Measurements from ENCODE around the gene NTSR1. TPM values are rescaled to one million over a fixed set of nuclear protein-coding genes. Genes with fewer than 3 reads are reported as not detected.

Gene NTSR1
- total RNA-seq, 4 donors from 2014 or later = 0.76 TPM; not detected in 3

GRCh38 chr20:62728028-62728780 lies 19.6 kb downstream of the NTSR1 start:
- TF ChIP-seq CTCF (IDR thresholded peaks at IDR 0.05) (no peak), POLR2A (IDR thresholded peaks at IDR 0.05) (no peak)
- H3K27ac ChIP-seq = no peak overlapping the region
- H3K4me3 ChIP-seq = no peak overlapping the region
- no peak for DNase-seq
- no peaks in the 10 kb centered on the region for H3K27me3 ChIP-seq
- no peaks in the 10 kb centered on the region for H3K36me3 ChIP-seq
- H3K4me1 ChIP-seq = no peaks in the 10 kb centered on the region
- H3K9me3 ChIP-seq = no peaks in the 10 kb centered on the region

- Histone ChIP-seq H3K27me3 (no peaks in the 10 kb centered on the region), H3K36me3 (no peaks in the 10 kb centered on the region), H3K4me3 (no peak overlapping the region), H3K9me3 (no peaks in the 10 kb centered on the region), H3K4me1 (no peaks in the 10 kb centered on the region), H3K27ac (no peak overlapping the region)
- no peak for TF ChIP-seq POLR2A (IDR thresholded peaks at IDR 0.05)
- TF ChIP-seq CTCF (IDR thresholded peaks at IDR 0.05) = no peak
- DNase-seq = no peak
These were observed 20.2 kb downstream of the NTSR1 start for GRCh38 chr20:62728781-62729300.

- H3K4me1 ChIP-seq = no peaks in the 10 kb centered on the region
- no peak for DNase-seq
- no peak overlapping the region for H3K4me3 ChIP-seq
- H3K27me3 ChIP-seq = no peaks in the 10 kb centered on the region
- TF ChIP-seq POLR2A (IDR thresholded peaks at IDR 0.05) = no peak
- TF ChIP-seq CTCF (IDR thresholded peaks at IDR 0.05) = no peak
- H3K36me3 ChIP-seq = no peaks in the 10 kb centered on the region
- H3K27ac ChIP-seq = no peak overlapping the region
- no peaks in the 10 kb centered on the region for H3K9me3 ChIP-seq
These were observed 21.8 kb downstream of the NTSR1 start for GRCh38 chr20:62730481-62730880.

GRCh38 chr20:62732031-62732760 lies 23.6 kb downstream of the NTSR1 start:
- no peak for TF ChIP-seq CTCF (IDR thresholded peaks at IDR 0.05)
- TF ChIP-seq POLR2A (IDR thresholded peaks at IDR 0.05) = no peak
- no peaks in the 10 kb centered on the region for H3K4me1 ChIP-seq
- no peaks in the 10 kb centered on the region for H3K9me3 ChIP-seq
- H3K36me3 ChIP-seq = no peaks in the 10 kb centered on the region
- no peak for DNase-seq
- no peak overlapping the region for H3K4me3 ChIP-seq
- H3K27me3 ChIP-seq = no peaks in the 10 kb centered on the region
- no peak overlapping the region for H3K27ac ChIP-seq

- no peak overlapping the region for H3K27ac ChIP-seq
- no peaks in the 10 kb centered on the region for H3K4me1 ChIP-seq
- no peak for TF ChIP-seq CTCF (IDR thresholded peaks at IDR 0.05)
- TF ChIP-seq POLR2A (IDR thresholded peaks at IDR 0.05) = no peak
- H3K36me3 ChIP-seq = no peaks in the 10 kb centered on the region
- peak in 1 of 3 donors; percentile 38 for DNase-seq
- H3K4me3 ChIP-seq = no peak overlapping the region
- H3K27me3 ChIP-seq = no peaks in the 10 kb centered on the region
- H3K9me3 ChIP-seq = no peaks in the 10 kb centered on the region
These were observed 24.3 kb downstream of the NTSR1 start for GRCh38 chr20:62732842-62733525.

Data from Peyer's patch (tissue), 4 donors.